Retina (tissue), 1 donor: ENCODE results near the gene ZBTB7B.
A peak's percentile ranks its signal among the peaks of the same experiment; 100 is the strongest.

Experiments used
- DNase-seq: peaks from one replicate; pipeline ENCODE4 v3.0.0-alpha.2; 2016

The ZBTB7B gene

GRCh38 chr1:155002464-155003226 lies at the start of gene ZBTB7B:
Gene ZBTB7B (plus strand): TSS chr1:155002802. CDS start chr1:155014661, 11,859 bp downstream.
- peak; percentile 71 for DNase-seq

- no peak for DNase-seq
These were observed 49.0 kb upstream of the ZBTB7B start for GRCh38 chr1:154953611-154954038.

GRCh38 chr1:154954541-154954940 lies 48.1 kb upstream of the ZBTB7B start:
- no peak for DNase-seq

GRCh38 chr1:154955039-154955717 lies 47.4 kb upstream of the ZBTB7B start:
- DNase-seq: peak; percentile 76

- DNase-seq: peak; percentile 95
These were observed 46.7 kb upstream of the ZBTB7B start, which contains the start of gene PBXIP1 for GRCh38 chr1:154955718-154956543. Gene PBXIP1 (minus strand): TSS chr1:154956099. CDS start chr1:154953721, 2,378 bp downstream.

GRCh38 chr1:154956544-154956941 lies 46.1 kb upstream of the ZBTB7B start:
- no peak for DNase-seq

GRCh38 chr1:154957091-154957657 lies 45.4 kb upstream of the ZBTB7B start:
- DNase-seq: no peak

- DNase-seq: no peak
These were observed 44.6 kb upstream of the ZBTB7B start for GRCh38 chr1:154958036-154958435.

GRCh38 chr1:154958681-154959425 lies 43.7 kb upstream of the ZBTB7B start:
- DNase-seq: no peak

- no peak for DNase-seq
These were observed 43.2 kb upstream of the ZBTB7B start for GRCh38 chr1:154959426-154959780.

- DNase-seq: no peak
These were observed 42.0 kb upstream of the ZBTB7B start for GRCh38 chr1:154960446-154961136.

GRCh38 chr1:154961207-154962155 lies 41.1 kb upstream of the ZBTB7B start, which contains the start of gene PYGO2:
Gene PYGO2 (minus strand): TSS chr1:154961782. CDS start chr1:154961576, 206 bp downstream.
- peak; percentile 94 for DNase-seq

GRCh38 chr1:154962156-154962749 lies 40.3 kb upstream of the ZBTB7B start:
- no peak for DNase-seq

- no peak for DNase-seq
These were observed 39.7 kb upstream of the ZBTB7B start for GRCh38 chr1:154962795-154963330.

- DNase-seq: no peak
These were observed 39.0 kb upstream of the ZBTB7B start for GRCh38 chr1:154963643-154964042.

- DNase-seq: no peak
These were observed 38.2 kb upstream of the ZBTB7B start for GRCh38 chr1:154964359-154964758.

GRCh38 chr1:154966111-154966510 lies 36.5 kb upstream of the ZBTB7B start:
- no peak for DNase-seq

- DNase-seq: no peak
These were observed 35.2 kb upstream of the ZBTB7B start for GRCh38 chr1:154967331-154967950.

GRCh38 chr1:154968731-154969130 lies 33.9 kb upstream of the ZBTB7B start:
- DNase-seq: peak; percentile 53
